ENCODE measurements around the gene ATG7. TPM values are rescaled to one million over a fixed set of nuclear protein-coding genes. Genes with fewer than 3 reads are reported as not detected.

The ATG7 gene
- total RNA-seq, 1 experiment from 2014 or later = 36.0 TPM

- in situ Hi-C loops (cut with HindIII; ENCODE audit: low pct_unique_long_range_greater_than_20kb, low sequenced_read_pairs) (no loop called here), intact Hi-C loops (cut with micrococcal nuclease; ENCODE audit: unreplicated experiment) (loop anchor here (10.0 kb wide), 1 partner anchor 434 kb away; no protein-coding TSS in a partner anchor)
- Histone ChIP-seq H3K4me1 (ENCODE audit: control insufficient read depth, insufficient read depth, low read length) (no peaks in the 10 kb centered on the region), H3K27ac (ENCODE audit: low read length) (no peak overlapping the region), H3K4me3 (ENCODE audit: low read depth in 2 of 2, low read length in 2 of 2) (no peak overlapping the region), H3K9me3 (ENCODE audit: control insufficient read depth, insufficient read depth, low read depth, low read length) (no peaks in the 10 kb centered on the region), H3K27me3 (ENCODE audit: control insufficient read depth, insufficient read depth, low read length) (no peaks in the 10 kb centered on the region), H3K36me3 (ENCODE audit: control insufficient read depth, insufficient read depth, low read length) (no peaks in the 10 kb centered on the region; the same call in 1 of the 2 replicates)
- ATAC-seq = no peak
- no peak for TF ChIP-seq REST (IDR thresholded peaks at IDR 0.05; ENCODE audit: insufficient read depth in 1 of 2, low read depth in 2 of 2, low read length in 1 of 2)
- TF ChIP-seq SIN3A (IDR thresholded peaks at IDR 0.05; ENCODE audit: borderline replicate concordance, insufficient read depth, low read depth, low read length) = no peak
- TF ChIP-seq TCF7L2 (IDR thresholded peaks at IDR 0.05; ENCODE audit: low read depth, low read length) = no peak
- no peak for TF ChIP-seq POLR2AphosphoS5 (IDR thresholded peaks at IDR 0.05; ENCODE audit: low read depth, low read length)
- TF ChIP-seq CTCF (IDR thresholded peaks at IDR 0.05) = no peak
- BruUV-seq (replicated peaks) = no TSS peak
- ChIA-PET CTCF (no interaction called here), POLR2A (no interaction called here)
- no peak for DNase-seq (ENCODE audit: low read depth, low spot score)
Observed at GRCh38 chr3:11370966-11371365, 98.8 kb downstream of the ATG7 start.

GRCh38 chr3:11371747-11372146 lies 99.5 kb downstream of the ATG7 start:
- Histone ChIP-seq H3K27ac (ENCODE audit: low read length) (no peak overlapping the region), H3K4me1 (ENCODE audit: control insufficient read depth, insufficient read depth, low read length) (no peaks in the 10 kb centered on the region), H3K27me3 (ENCODE audit: control insufficient read depth, insufficient read depth, low read length) (no peaks in the 10 kb centered on the region), H3K9me3 (ENCODE audit: control insufficient read depth, insufficient read depth, low read depth, low read length) (no peaks in the 10 kb centered on the region), H3K4me3 (ENCODE audit: low read depth in 2 of 2, low read length in 2 of 2) (no peak overlapping the region), H3K36me3 (ENCODE audit: control insufficient read depth, insufficient read depth, low read length) (no peaks in the 10 kb centered on the region)
- in situ Hi-C loops (cut with HindIII; ENCODE audit: low pct_unique_long_range_greater_than_20kb, low sequenced_read_pairs) = no loop called here
- ATAC-seq (no peak), DNase-seq (ENCODE audit: low read depth, low spot score) (no peak)
- BruUV-seq (replicated peaks) = no TSS peak
- CTCF ChIA-PET = no interaction called here
- TF ChIP-seq SIN3A (IDR thresholded peaks at IDR 0.05; ENCODE audit: borderline replicate concordance, insufficient read depth, low read depth, low read length) (no peak), REST (IDR thresholded peaks at IDR 0.05; ENCODE audit: insufficient read depth in 1 of 2, low read depth in 2 of 2, low read length in 1 of 2) (no peak), CTCF (IDR thresholded peaks at IDR 0.05) (no peak), POLR2AphosphoS5 (IDR thresholded peaks at IDR 0.05; ENCODE audit: low read depth, low read length) (no peak)
- POLR2A ChIA-PET = interaction anchor here (0.7 kb wide), 1 partner anchor 227 kb away, joined by 3 read pairs; no protein-coding TSS in a partner anchor
- intact Hi-C loops (cut with micrococcal nuclease; ENCODE audit: unreplicated experiment) = loop anchor here (10.0 kb wide), 1 partner anchor 433 kb away; no protein-coding TSS in a partner anchor
